Activated naive CD4-positive, alpha-beta T cell treated with anti-CD3 and anti-CD28 coated beads, Interleukin-2, amount 50 U/mL, for 24 hours (primary cell): ENCODE results near the gene DERA.
"Not testable (repeated sequence)": the region's sequence is repeated elsewhere in the genome, so short reads cannot be mapped to it uniquely, and the experiment has no call there.

Source experiments
- H3K27ac Mint-ChIP-seq: one replicate; pipeline ENCODE4 v1.8.0; 2021; ENCODE audit warnings: mild to moderate bottlenecking, mixed read lengths
- H3K27me3 Mint-ChIP-seq: one replicate; pipeline ENCODE4 v1.8.0; 2021; ENCODE audit warnings: mixed read lengths
- H3K36me3 Mint-ChIP-seq: one replicate; pipeline ENCODE4 v1.8.0; 2021; ENCODE audit warnings: mixed read lengths
- H3K4me1 Mint-ChIP-seq: one replicate; pipeline ENCODE4 v1.8.0; 2021; ENCODE audit warnings: mixed read lengths
- H3K4me3 Mint-ChIP-seq: one replicate; pipeline ENCODE4 v1.8.0; 2021; ENCODE audit warnings: mild to moderate bottlenecking, mixed read lengths
- H3K9me3 Mint-ChIP-seq: one replicate; pipeline ENCODE4 v1.8.0; 2021; ENCODE audit warnings: mixed read lengths

DERA gene

GRCh38 chr12:15910864-15911721 lies at the start of gene DERA:
TSS of gene DERA (plus strand) at chr12:15911332. CDS start at chr12:15911384, 52 bp downstream.
- Mint-ChIP-seq H3K4me1 (peaks cover 18% of the 10 kb centered on the region), H3K36me3 (no peaks in the 10 kb centered on the region), H3K9me3 (no peaks in the 10 kb centered on the region), H3K4me3 (peak within 1 kb of the TSS; percentile 94), H3K27me3 (no peaks in the 10 kb centered on the region), H3K27ac (peak within 1 kb of the TSS; percentile 83)

- peaks cover 7% of the 10 kb centered on the region for H3K4me1 Mint-ChIP-seq
- no peak overlapping the region for H3K4me3 Mint-ChIP-seq
- no peaks in the 10 kb centered on the region for H3K36me3 Mint-ChIP-seq
- peaks cover 10% of the 10 kb centered on the region for H3K27me3 Mint-ChIP-seq
- no peak overlapping the region for H3K27ac Mint-ChIP-seq
- H3K9me3 Mint-ChIP-seq: no peaks in the 10 kb centered on the region
Observed at GRCh38 chr12:15861404-15861803, 49.7 kb upstream of the DERA start.

GRCh38 chr12:15862840-15863239 lies 48.3 kb upstream of the DERA start:
- Mint-ChIP-seq H3K36me3 (no peaks in the 10 kb centered on the region), H3K27ac (no peak overlapping the region), H3K27me3 (peaks cover 10% of the 10 kb centered on the region), H3K9me3 (no peaks in the 10 kb centered on the region), H3K4me3 (no peak overlapping the region), H3K4me1 (peaks cover 7% of the 10 kb centered on the region)

- Mint-ChIP-seq H3K4me1 (peaks cover 7% of the 10 kb centered on the region), H3K9me3 (no peaks in the 10 kb centered on the region), H3K27me3 (peaks cover 9% of the 10 kb centered on the region), H3K4me3 (no peak overlapping the region), H3K27ac (no peak overlapping the region), H3K36me3 (no peaks in the 10 kb centered on the region)
Observed at GRCh38 chr12:15863372-15863771, 47.8 kb upstream of the DERA start.

- Mint-ChIP-seq H3K4me1 (peaks cover 7% of the 10 kb centered on the region), H3K27me3 (peaks cover 8% of the 10 kb centered on the region), H3K27ac (no peak overlapping the region), H3K4me3 (peak overlapping the region; percentile 6), H3K9me3 (no peaks in the 10 kb centered on the region), H3K36me3 (no peaks in the 10 kb centered on the region)
Observed at GRCh38 chr12:15863984-15864383, 47.1 kb upstream of the DERA start.

- H3K36me3 Mint-ChIP-seq: peaks cover 6% of the 10 kb centered on the region
- no peak overlapping the region for H3K4me3 Mint-ChIP-seq
- H3K27ac Mint-ChIP-seq: peak overlapping the region; percentile 33
- peaks cover 7% of the 10 kb centered on the region for H3K4me1 Mint-ChIP-seq
- peaks cover 9% of the 10 kb centered on the region for H3K27me3 Mint-ChIP-seq
- H3K9me3 Mint-ChIP-seq: no peaks in the 10 kb centered on the region
Observed at GRCh38 chr12:15868186-15868585, 42.9 kb upstream of the DERA start.

- H3K36me3 Mint-ChIP-seq: peaks cover 6% of the 10 kb centered on the region
- peaks cover 11% of the 10 kb centered on the region for H3K4me1 Mint-ChIP-seq
- no peak overlapping the region for H3K27ac Mint-ChIP-seq
- H3K4me3 Mint-ChIP-seq: no peak overlapping the region
- no peaks in the 10 kb centered on the region for H3K9me3 Mint-ChIP-seq
- H3K27me3 Mint-ChIP-seq: peaks cover 9% of the 10 kb centered on the region
Observed at GRCh38 chr12:15873556-15873955, 37.6 kb upstream of the DERA start.

DNA sequence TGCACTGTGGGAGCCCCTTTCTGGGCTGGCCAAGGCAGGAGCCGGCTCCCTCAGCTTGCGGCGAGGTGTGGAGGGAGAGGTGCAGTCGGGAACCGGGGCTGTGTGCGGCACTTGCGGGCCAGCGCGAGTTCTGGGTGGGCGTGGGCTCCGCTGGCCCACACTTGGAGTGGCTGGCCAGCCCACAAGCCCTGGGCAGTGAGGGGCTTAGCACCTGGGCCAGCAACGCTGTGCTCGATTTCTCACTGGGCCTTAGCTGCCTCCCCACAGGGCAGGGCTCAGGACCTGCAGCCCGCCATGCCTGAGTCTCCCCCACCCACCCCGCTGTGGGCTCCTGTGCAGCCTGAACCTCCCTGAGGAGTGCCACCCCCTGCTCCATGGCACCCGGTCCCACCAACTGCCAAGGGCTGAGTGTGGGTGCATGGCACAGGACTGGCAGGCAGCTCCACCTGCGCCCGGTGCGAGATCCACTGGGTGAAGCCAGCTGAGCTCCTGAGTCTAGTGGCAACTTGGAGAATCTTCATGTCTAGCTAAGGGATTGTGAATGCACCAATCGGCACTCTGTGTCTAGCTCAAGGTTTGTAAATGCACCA lies 36.5 kb upstream of the DERA start:
- H3K4me1 Mint-ChIP-seq: peaks cover 11% of the 10 kb centered on the region
- not testable (repeated sequence) for H3K9me3 Mint-ChIP-seq, H3K27me3 Mint-ChIP-seq, H3K36me3 Mint-ChIP-seq, H3K4me3 Mint-ChIP-seq, H3K27ac Mint-ChIP-seq

GRCh38 chr12:15875863-15876262 lies 35.3 kb upstream of the DERA start:
- H3K27ac Mint-ChIP-seq: no peak overlapping the region
- H3K27me3 Mint-ChIP-seq: peaks cover 5% of the 10 kb centered on the region
- H3K4me1 Mint-ChIP-seq: peaks cover 13% of the 10 kb centered on the region
- no peaks in the 10 kb centered on the region for H3K9me3 Mint-ChIP-seq
- H3K4me3 Mint-ChIP-seq: peak overlapping the region; percentile 15
- peaks cover 1% of the 10 kb centered on the region for H3K36me3 Mint-ChIP-seq

GRCh38 chr12:15879413-15879812 lies 31.7 kb upstream of the DERA start:
- Mint-ChIP-seq H3K27me3 (peaks cover 2% of the 10 kb centered on the region), H3K4me3 (no peak overlapping the region), H3K9me3 (no peaks in the 10 kb centered on the region), H3K27ac (no peak overlapping the region), H3K4me1 (peaks cover 32% of the 10 kb centered on the region), H3K36me3 (peaks cover 7% of the 10 kb centered on the region)

DNA sequence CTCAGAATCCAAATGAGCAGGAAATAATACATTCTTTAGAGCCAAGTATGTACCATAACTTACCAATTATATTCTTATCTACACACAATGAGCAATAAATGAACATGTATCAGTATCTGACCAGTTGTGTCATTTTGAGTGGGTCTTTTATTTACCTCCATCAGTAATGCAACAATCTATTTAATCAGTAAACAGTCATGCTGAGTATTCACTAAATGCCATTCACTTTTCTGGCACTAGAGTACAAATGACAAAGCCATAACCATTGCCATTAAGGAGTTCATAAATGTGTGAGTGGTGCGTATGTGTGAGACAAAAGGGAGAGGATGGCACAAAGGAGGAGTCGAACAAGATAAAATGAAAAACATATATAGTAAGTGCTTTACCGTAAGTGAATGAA lies 30.4 kb upstream of the DERA start:
- peaks cover 12% of the 10 kb centered on the region for H3K36me3 Mint-ChIP-seq
- H3K27ac Mint-ChIP-seq: peak overlapping the region; percentile 68
- H3K9me3 Mint-ChIP-seq: no peaks in the 10 kb centered on the region
- H3K4me3 Mint-ChIP-seq: peak overlapping the region; percentile 60
- H3K4me1 Mint-ChIP-seq: peaks cover 40% of the 10 kb centered on the region
- no peaks in the 10 kb centered on the region for H3K27me3 Mint-ChIP-seq

- Mint-ChIP-seq H3K4me3 (peak within 1 kb of the TSS; percentile 95), H3K27me3 (no peaks in the 10 kb centered on the region), H3K9me3 (no peaks in the 10 kb centered on the region), H3K36me3 (peaks cover 23% of the 10 kb centered on the region), H3K27ac (peak within 1 kb of the TSS; percentile 97), H3K4me1 (peaks cover 51% of the 10 kb centered on the region)
Observed at GRCh38 chr12:15882118-15882971, 28.8 kb upstream of the DERA start, which contains the start of gene STRAP. TSS of gene STRAP (plus strand) at chr12:15882387. CDS start at chr12:15882708, 321 bp downstream.

DNA sequence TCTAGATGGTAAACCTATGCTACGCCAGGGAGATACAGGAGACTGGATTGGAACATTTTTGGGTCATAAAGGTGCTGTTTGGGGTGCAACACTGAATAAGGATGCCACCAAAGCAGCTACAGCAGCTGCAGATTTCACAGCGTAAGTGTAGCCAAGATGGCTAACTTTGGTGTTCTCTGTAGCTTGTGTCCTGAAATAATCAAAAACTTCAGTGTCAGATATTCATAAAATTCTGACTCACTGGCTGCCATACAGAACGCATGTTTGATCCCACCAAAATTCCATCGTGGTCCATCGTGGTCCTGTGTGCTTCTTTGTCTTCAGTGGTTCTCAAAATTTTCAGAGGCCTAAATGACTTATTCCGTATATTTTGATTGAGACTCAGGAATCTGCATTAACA lies 27.6 kb upstream of the DERA start:
- Mint-ChIP-seq H3K36me3 (peaks cover 23% of the 10 kb centered on the region), H3K27ac (peak overlapping the region; percentile 73), H3K9me3 (no peaks in the 10 kb centered on the region), H3K4me3 (peak overlapping the region; percentile 95), H3K4me1 (peaks cover 62% of the 10 kb centered on the region), H3K27me3 (no peaks in the 10 kb centered on the region)

- H3K36me3 Mint-ChIP-seq: peaks cover 30% of the 10 kb centered on the region
- peaks cover 80% of the 10 kb centered on the region for H3K4me1 Mint-ChIP-seq
- H3K9me3 Mint-ChIP-seq: no peaks in the 10 kb centered on the region
- no peak overlapping the region for H3K27ac Mint-ChIP-seq
- H3K4me3 Mint-ChIP-seq: peak overlapping the region; percentile 42
- H3K27me3 Mint-ChIP-seq: no peaks in the 10 kb centered on the region
Observed at GRCh38 chr12:15886372-15887042, 24.6 kb upstream of the DERA start.
